ENCODE data around the gene HRH2.

- TF ChIP-seq, protein P1, sequence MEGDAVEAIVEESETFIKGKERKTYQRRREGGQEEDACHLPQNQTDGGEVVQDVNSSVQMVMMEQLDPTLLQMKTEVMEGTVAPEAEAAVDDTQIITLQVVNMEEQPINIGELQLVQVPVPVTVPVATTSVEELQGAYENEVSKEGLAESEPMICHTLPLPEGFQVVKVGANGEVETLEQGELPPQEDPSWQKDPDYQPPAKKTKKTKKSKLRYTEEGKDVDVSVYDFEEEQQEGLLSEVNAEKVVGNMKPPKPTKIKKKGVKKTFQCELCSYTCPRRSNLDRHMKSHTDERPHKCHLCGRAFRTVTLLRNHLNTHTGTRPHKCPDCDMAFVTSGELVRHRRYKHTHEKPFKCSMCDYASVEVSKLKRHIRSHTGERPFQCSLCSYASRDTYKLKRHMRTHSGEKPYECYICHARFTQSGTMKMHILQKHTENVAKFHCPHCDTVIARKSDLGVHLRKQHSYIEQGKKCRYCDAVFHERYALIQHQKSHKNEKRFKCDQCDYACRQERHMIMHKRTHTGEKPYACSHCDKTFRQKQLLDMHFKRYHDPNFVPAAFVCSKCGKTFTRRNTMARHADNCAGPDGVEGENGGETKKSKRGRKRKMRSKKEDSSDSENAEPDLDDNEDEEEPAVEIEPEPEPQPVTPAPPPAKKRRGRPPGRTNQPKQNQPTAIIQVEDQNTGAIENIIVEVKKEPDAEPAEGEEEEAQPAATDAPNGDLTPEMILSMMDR (IDR thresholded peaks at IDR 0.05) = no peak
- TF ChIP-seq EP300 (IDR thresholded peaks at IDR 0.05) (no peak), POLR2AphosphoS5 (IDR thresholded peaks at IDR 0.05) (no peak), POLR2A (IDR thresholded peaks at IDR 0.05) (no peak)
Measured at GRCh38 chr5:175687231-175687701, 29.4 kb downstream of the HRH2 start.
